B cell (primary cell): ENCODE results near the gene PRDM2. TPM values are rescaled to one million over a fixed set of nuclear protein-coding genes. Genes with fewer than 3 reads are reported as not detected.
A peak's percentile ranks its signal among the peaks of the same experiment; 100 is the strongest.

ENCODE experiments used
- ATAC-seq: fragments of 200-7000 bp; cut with Tn5 transposase; one replicate; pipeline ENCODE4 v1.10.0; 2021; ENCODE audit warnings: low read depth, mild to moderate bottlenecking, moderate number of reproducible peaks, moderate library complexity
- CTCF ChIA-PET: fragments of 350-600 bp; sonication (Branson Sonifier 250); formaldehyde crosslinking; loops from one replicate; lab custom pipeline; 2021; ENCODE audit warnings: antibody characterized with exemption, inconsistent platforms; lab: Charles Lee
- POLR2A ChIA-PET: fragments of 350-600 bp; sonication (Branson Sonifier 250); formaldehyde crosslinking; loops from one replicate; lab custom pipeline; 2021; ENCODE audit warnings: antibody characterized with exemption; lab: Charles Lee
- DNase-seq: peaks from one replicate; pipeline ENCODE4 v3.0.0; 2013
- H2AFZ ChIP-seq: 2 replicates; pipeline ENCODE4 v1.6.1; 2012; ENCODE audit warnings: mild to moderate bottlenecking, low read depth, low read length; ENCODE audit not compliant: insufficient read depth, poor library complexity, severe bottlenecking
- H3K27ac ChIP-seq, 2 donors: 1 replicate in 1 of 2; 2 replicates in 1 of 2; pipeline ENCODE4 v1.5.1; 2012 to 2013; ENCODE audit warnings: low read length in 2 of 2, mild to moderate bottlenecking in 2 of 2, moderate library complexity in 1 of 2
- H3K27me3 ChIP-seq, 4 experiments: fragments of 200-600 bp in 1 of 4; sonication (generic) in 1 of 4; replicated peaks in 1 of 4; 1 replicate in 2 of 4; 2 replicates in 2 of 4; pipeline versions ENCODE4 v1.6.1 to v1.7.0; 2013 to 2016; ENCODE audit warnings: low read length in 3 of 4, mild to moderate bottlenecking in 2 of 4, mixed read lengths in 1 of 4, moderate library complexity in 1 of 4; ENCODE audit not compliant: insufficient read depth in 4 of 4, control insufficient read depth in 3 of 4; ENCODE audit errors: control extremely low read depth in 1 of 4
- H3K36me3 ChIP-seq, 2 experiments: replicated peaks in 1 of 2; 1 replicate in 1 of 2; 2 replicates in 1 of 2; pipeline versions ENCODE4 v1.6.1 to v1.7.1; 2013; ENCODE audit warnings: low read length in 1 of 2; ENCODE audit not compliant: insufficient read depth in 2 of 2, control insufficient read depth in 1 of 2; ENCODE audit errors: control extremely low read depth in 1 of 2, extremely low read depth in 1 of 2
- H3K4me1 ChIP-seq, 2 donors: fragments of 200-600 bp in 1 of 2; sonication (generic) in 1 of 2; 1 replicate in 1 of 2; 2 replicates in 1 of 2; pipeline versions ENCODE4 v1.5.1 to v1.6.1; 2013 to 2017; ENCODE audit warnings: low read length in 2 of 2; ENCODE audit not compliant: control insufficient read depth in 2 of 2, insufficient read depth in 2 of 2
- H3K4me2 ChIP-seq: replicated peaks from 2 replicates; pipeline ENCODE3; 2012; ENCODE audit warnings: mild to moderate bottlenecking, low read depth, low read length; ENCODE audit not compliant: poor library complexity, severe bottlenecking
- H3K4me3 ChIP-seq, 5 experiments: fragments of 200-600 bp in 1 of 5; sonication (generic) in 1 of 5; 1 replicate in 3 of 5; 2 replicates in 2 of 5; pipeline versions ENCODE4 v1.5.1 to v1.7.0; 2011 to 2016; ENCODE audit warnings: low read length in 4 of 5, mild to moderate bottlenecking in 4 of 5, low read depth in 2 of 5, control low read depth in 1 of 5, moderate library complexity in 1 of 5; ENCODE audit not compliant: insufficient read depth in 1 of 5; ENCODE audit errors: control extremely low read depth in 1 of 5, extremely low read depth in 1 of 5
- H3K79me2 ChIP-seq: fragments of 200-600 bp; sonication (generic); one replicate; pipeline ENCODE4 v1.6.0; 2016; ENCODE audit warnings: low read length; ENCODE audit not compliant: control insufficient read depth, insufficient read depth
- H3K9ac ChIP-seq: fragments of 200-600 bp; sonication (generic); 2 replicates; pipeline ENCODE4 v1.6.1; 2017; ENCODE audit warnings: mild to moderate bottlenecking, low read length, moderate library complexity
- H3K9me3 ChIP-seq, 3 donors: one replicate each; pipeline versions ENCODE4 v1.6.1 to v1.7.1; 2013; ENCODE audit warnings: low read length in 2 of 3; ENCODE audit not compliant: control insufficient read depth in 2 of 3, insufficient read depth in 1 of 3; ENCODE audit errors: control extremely low read depth in 1 of 3
- H4K20me1 ChIP-seq: 2 replicates; pipeline ENCODE4 v1.6.0; 2012; ENCODE audit warnings: mild to moderate bottlenecking, low read length; ENCODE audit not compliant: insufficient read depth, control insufficient read depth, poor library complexity, severe bottlenecking
- H3K27ac Mint-ChIP-seq: one replicate; pipeline ENCODE4 v1.8.0; 2021; ENCODE audit warnings: mixed read lengths
- H3K27me3 Mint-ChIP-seq: one replicate; pipeline ENCODE4 v1.8.0; 2021; ENCODE audit warnings: mixed read lengths
- H3K4me1 Mint-ChIP-seq: one replicate; pipeline ENCODE4 v1.8.0; 2021; ENCODE audit warnings: mixed read lengths
- H3K4me3 Mint-ChIP-seq: one replicate; pipeline ENCODE4 v1.8.0; 2021; ENCODE audit warnings: mixed read lengths
- H3K9me3 Mint-ChIP-seq: one replicate; pipeline ENCODE4 v1.8.0; 2022; ENCODE audit warnings: mixed read lengths; ENCODE audit not compliant: insufficient read depth
- CTCF ChIP-seq: fragments of 200-600 bp; IDR thresholded peaks from one replicate; pipeline ENCODE4 v1.8.0; 2022; ENCODE audit warnings: antibody characterized with exemption, mild to moderate bottlenecking
- EZH2 ChIP-seq: IDR thresholded peaks from 2 replicates; pipeline ENCODE4 v1.6.1; 2012; ENCODE audit warnings: borderline replicate concordance, low read depth, mild to moderate bottlenecking, moderate library complexity, low read length; ENCODE audit not compliant: insufficient read depth, poor library complexity, severe bottlenecking
- WGBS: methylation state at CpG from one replicate; pipeline ENCODE4 v1.1.5; 2013; ENCODE audit warnings: missing lambda C conversion rate; ENCODE audit not compliant: insufficient coverage; 5-methylcytosine and 5-hydroxymethylcytosine counted together
- intact Hi-C: fragments of 100-400 bp; cut with micrococcal nuclease; formaldehyde crosslinking; loops from one replicate; pipeline ENCODE4 v1.10.0; 2022
- polyA plus RNA-seq: library from polyadenylated mRNA; depleted of rRNA; stranded (reverse); fragments of >200 nt; gene quantifications from 2 replicates; pipeline ENCODE4 v1.2.3, GENCODE V29; 2012
- total RNA-seq, 2 donors: library from RNA; stranded (reverse); fragments of 120-200 nt in 1 of 2; gene quantifications; 1 replicate in 1 of 2; 2 replicates in 1 of 2; pipeline versions ENCODE4 v1.2.3 to v1.2.4, GENCODE V29; 2013 to 2022

PRDM2 gene
- total and polyA plus RNA-seq, 2 donors (not counting 1 experiment from before 2014, with no cell fraction given), result 50.1 to 432 TPM

DNA sequence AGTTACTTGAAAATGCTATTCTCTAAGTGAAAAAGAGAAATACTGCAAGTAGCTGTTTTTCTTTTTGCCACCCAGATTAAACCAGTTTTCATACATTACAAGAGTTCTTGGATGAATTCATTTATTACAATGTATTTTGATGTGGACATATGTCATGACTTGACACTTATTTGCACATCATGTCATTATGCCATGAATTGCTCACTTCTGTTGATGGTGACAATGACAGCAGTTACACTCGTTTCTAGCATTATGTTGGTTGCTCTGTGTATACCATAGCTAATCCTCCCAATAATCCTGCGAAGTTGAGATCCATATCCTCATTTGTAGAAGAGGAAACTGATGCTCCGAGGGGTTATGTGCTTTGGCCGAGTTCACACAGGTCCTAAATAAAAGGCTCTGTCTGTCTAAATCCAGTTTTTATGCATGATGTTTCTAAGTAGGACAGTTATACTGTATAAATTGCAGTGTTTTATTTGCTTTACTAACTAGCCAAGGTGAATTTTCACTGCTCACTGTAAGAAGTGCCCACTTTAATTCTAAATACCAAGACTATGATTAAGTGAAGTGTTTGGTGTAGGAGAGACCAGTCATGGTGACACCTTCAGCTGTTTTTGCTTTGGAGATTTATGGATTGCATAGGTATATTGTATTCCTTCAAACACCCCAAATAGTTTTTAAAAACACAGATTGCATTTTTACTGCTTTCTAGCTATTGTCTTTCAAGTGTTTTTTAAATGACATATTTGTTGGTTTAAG is 56.7 kb downstream of the PRDM2 start:
- ChIA-PET CTCF (interaction anchor here (0.6 to 9.0 kb wide), 8 partner anchors 24 to 174 kb away, joined by 3 to 54 read pairs (median 3); no protein-coding TSS in a partner anchor), POLR2A (interaction anchor here (0.6 to 1.1 kb wide), 3 partner anchors 16 to 34 kb away, joined by 4 to 10 read pairs (median 5); no protein-coding TSS in a partner anchor)
- no peaks in the 10 kb centered on the region for H3K9me3 ChIP-seq
- no CpG with 5 or more reads among the region's 4 CpGs for WGBS
- H3K9me3 Mint-ChIP-seq, result no peaks in the 10 kb centered on the region
- no peak overlapping the region for H3K9ac ChIP-seq
- H3K4me1 Mint-ChIP-seq, result peaks cover 84% of the 10 kb centered on the region
- no peak overlapping the region for H2AFZ ChIP-seq
- intact Hi-C loops, result no loop called here
- H3K27ac ChIP-seq, result peak overlapping the region in 1 of 2 donors; percentile 8
- H3K4me2 ChIP-seq, result peak overlapping the region; percentile 21
- H3K36me3 ChIP-seq, result peaks cover 5 to 45% of the 10 kb centered on the region in 2 experiments
- H3K4me3 Mint-ChIP-seq, result peak overlapping the region; percentile 52
- H3K27me3 Mint-ChIP-seq, result no peaks in the 10 kb centered on the region
- ATAC-seq (no peak), DNase-seq (no peak)
- no peak overlapping the region for H3K4me3 ChIP-seq
- peaks cover 100% of the 10 kb centered on the region for H3K79me2 ChIP-seq
- H3K27me3 ChIP-seq, result no peaks in the 10 kb centered on the region
- peaks cover 95% of the 10 kb centered on the region for H4K20me1 ChIP-seq
- peaks cover 66 to 78% of the 10 kb centered on the region in 2 donors for H3K4me1 ChIP-seq
- TF ChIP-seq EZH2, result no peak
- no peak for TF ChIP-seq CTCF
- peak overlapping the region; percentile 68 for H3K27ac Mint-ChIP-seq

DNA sequence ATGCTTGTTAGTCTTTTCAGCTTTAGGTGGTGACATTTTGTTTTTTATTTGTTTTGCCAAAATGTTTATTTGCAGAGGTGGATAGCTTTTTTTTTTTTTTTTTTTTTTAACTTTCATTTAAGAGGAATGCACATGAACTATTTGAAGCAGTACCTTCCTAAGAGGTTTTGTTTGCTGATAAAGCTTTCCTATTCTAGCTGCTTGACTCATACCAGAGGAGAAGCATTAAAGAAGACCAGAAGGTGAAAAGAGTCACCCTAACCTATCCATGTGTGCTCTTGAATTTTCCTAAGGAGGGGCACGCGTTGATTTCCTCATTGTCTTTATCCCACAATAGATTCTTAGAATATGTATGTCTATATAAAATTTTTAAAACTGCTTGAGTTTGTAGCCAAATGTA is 57.7 kb downstream of the PRDM2 start:
- ATAC-seq, result no peak
- TF ChIP-seq CTCF (no peak), EZH2 (no peak)
- Histone ChIP-seq H3K9ac (no peak overlapping the region), H2AFZ (no peak overlapping the region), H4K20me1 (peaks cover 95% of the 10 kb centered on the region), H3K4me1 (peaks cover 65 to 77% of the 10 kb centered on the region in 2 donors), H3K36me3 (peaks cover 7 to 48% of the 10 kb centered on the region in 2 experiments), H3K4me3 (no peak overlapping the region), H3K27ac (no peak overlapping the region), H3K79me2 (peaks cover 100% of the 10 kb centered on the region), H3K9me3 (no peaks in the 10 kb centered on the region), H3K27me3 (no peaks in the 10 kb centered on the region), H3K4me2 (peak overlapping the region; percentile 9)
- POLR2A ChIA-PET, result interaction anchor here (0.7 to 1.1 kb wide), 5 partner anchors 15 to 95 kb away, joined by 3 to 10 read pairs (median 6); no protein-coding TSS in a partner anchor
- Mint-ChIP-seq H3K4me3 (peak overlapping the region; percentile 59), H3K27ac (no peak overlapping the region), H3K27me3 (no peaks in the 10 kb centered on the region), H3K4me1 (peaks cover 84% of the 10 kb centered on the region), H3K9me3 (no peaks in the 10 kb centered on the region)
- CTCF ChIA-PET, result interaction anchor here (0.6 to 9.0 kb wide), 7 partner anchors 25 to 173 kb away, joined by 3 to 54 read pairs (median 3); no protein-coding TSS in a partner anchor
- WGBS, result no CpG with 5 or more reads among the region's 2 CpGs
- intact Hi-C loops, result no loop called here
- no peak for DNase-seq
